Loucy (cell line): ENCODE measurements around the gene RTP2.

Source experiments
- H2AFZ ChIP-seq: fragments of 200-600 bp; sonication (generic); 2 replicates; pipeline ENCODE4 v1.6.0; 2016; ENCODE audit warnings: antibody characterized with exemption, mild to moderate bottlenecking, low read length, moderate library complexity
- H3F3A ChIP-seq: fragments of 200-600 bp; 2 replicates; pipeline ENCODE4 v1.6.0; 2016; ENCODE audit warnings: antibody characterized with exemption, low read depth, mild to moderate bottlenecking
- H3K27me3 ChIP-seq: fragments of 200-600 bp; sonication (generic); 2 replicates; pipeline ENCODE4 v1.6.1; 2014; ENCODE audit warnings: low read length, mild to moderate bottlenecking; ENCODE audit not compliant: insufficient read depth, poor library complexity, severe bottlenecking
- H3K36me3 ChIP-seq: fragments of 200-600 bp; sonication (generic); 2 replicates; pipeline ENCODE4 v1.6.1; 2016; ENCODE audit warnings: low read length; ENCODE audit not compliant: insufficient read depth
- H3K4me1 ChIP-seq: fragments of 200-600 bp; sonication (generic); 2 replicates; pipeline ENCODE4 v1.5.1; 2014; ENCODE audit warnings: low read length, mild to moderate bottlenecking; ENCODE audit not compliant: insufficient read depth, poor library complexity, severe bottlenecking
- H3K4me2 ChIP-seq: fragments of 200-600 bp; sonication (generic); 2 replicates; pipeline ENCODE4 v1.6.0; 2014; ENCODE audit warnings: antibody characterized with exemption, low read length, low read depth, mild to moderate bottlenecking; ENCODE audit not compliant: poor library complexity, severe bottlenecking
- H3K4me3 ChIP-seq: fragments of 200-600 bp; sonication (generic); 2 replicates; pipeline ENCODE4 v1.5.1; 2014; ENCODE audit warnings: low read length, mild to moderate bottlenecking, mixed read lengths; ENCODE audit not compliant: poor library complexity, severe bottlenecking
- H3K79me2 ChIP-seq: fragments of 200-600 bp; sonication (generic); 2 replicates; pipeline ENCODE4 v1.6.1; 2014; ENCODE audit warnings: low read length; ENCODE audit not compliant: insufficient read depth
- H3K9ac ChIP-seq: fragments of 200-600 bp; sonication (generic); 2 replicates; pipeline ENCODE4 v1.6.0; 2014; ENCODE audit warnings: mild to moderate bottlenecking, low read depth, low read length, moderate library complexity; ENCODE audit not compliant: poor library complexity, severe bottlenecking
- H3K9me2 ChIP-seq: fragments of 200-600 bp; sonication (generic); replicated peaks from 2 replicates; pipeline ENCODE4 v1.6.1; 2016; ENCODE audit warnings: low read depth, low read length, mixed read lengths
- H3K9me3 ChIP-seq: fragments of 200-600 bp; sonication (generic); 2 replicates; pipeline ENCODE4 v1.6.1; 2014; ENCODE audit warnings: mild to moderate bottlenecking, antibody characterized with exemption, low read length, low read depth; ENCODE audit not compliant: insufficient read depth
- H4K20me1 ChIP-seq: fragments of 200-600 bp; sonication (generic); 2 replicates; pipeline ENCODE4 v1.6.0; 2014; ENCODE audit warnings: antibody characterized with exemption, low read length, mild to moderate bottlenecking; ENCODE audit not compliant: insufficient read depth, poor library complexity, severe bottlenecking
- EZH2phosphoT487 ChIP-seq: fragments of 200-600 bp; IDR thresholded peaks from 2 replicates; pipeline ENCODE4 v1.6.1; 2018; ENCODE audit warnings: antibody characterized with exemption, mild to moderate bottlenecking, moderate library complexity, borderline replicate concordance
- TF ChIP-seq, protein P1 (sequence below): fragments of 200-600 bp; sonication (generic); conservative IDR thresholded peaks from 2 replicates; pipeline ENCODE4 v1.5.1; 2014; ENCODE audit warnings: mild to moderate bottlenecking, antibody characterized with exemption, low read length

Gene RTP2

DNA sequence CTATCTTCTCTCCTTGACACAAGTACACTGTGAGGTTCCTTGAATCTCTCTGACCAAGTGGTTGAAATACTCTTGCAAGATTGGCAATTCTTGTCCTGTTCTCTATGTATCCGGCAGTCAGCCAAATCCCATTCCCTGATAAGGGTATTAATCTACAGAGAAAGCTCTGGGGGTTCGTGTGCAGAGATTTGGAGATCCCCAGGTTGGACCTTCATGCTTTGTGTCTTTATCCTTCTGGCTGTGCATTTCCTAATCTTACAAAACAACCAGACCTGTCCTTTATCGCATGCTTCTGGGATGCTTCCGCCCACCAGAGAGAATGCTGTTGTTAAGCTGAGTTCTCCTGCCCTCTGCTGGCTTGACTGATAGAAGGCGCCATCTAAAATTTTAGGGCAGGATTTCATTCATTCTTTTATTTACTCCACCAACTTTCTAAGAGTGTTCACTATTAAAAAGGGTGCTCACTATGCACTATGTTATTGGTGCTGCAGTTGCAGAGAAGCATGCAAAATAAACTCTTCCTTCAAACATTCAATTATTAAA, 23.6 kb downstream of the RTP2 start:
- Histone ChIP-seq H3K79me2 (no peaks in the 10 kb centered on the region), H3K4me2 (no peak overlapping the region), H3K9ac (no peak overlapping the region), H3K9me3 (no peaks in the 10 kb centered on the region), H3K4me1 (no peaks in the 10 kb centered on the region), H3K27me3 (no peaks in the 10 kb centered on the region), H4K20me1 (no peaks in the 10 kb centered on the region), H3F3A (no peaks in the 10 kb centered on the region), H2AFZ (no peak overlapping the region), H3K9me2 (no peaks in the 10 kb centered on the region), H3K4me3 (no peak overlapping the region), H3K36me3 (no peaks in the 10 kb centered on the region)
- TF ChIP-seq EZH2phosphoT487: no peak
- TF ChIP-seq, protein P1, sequence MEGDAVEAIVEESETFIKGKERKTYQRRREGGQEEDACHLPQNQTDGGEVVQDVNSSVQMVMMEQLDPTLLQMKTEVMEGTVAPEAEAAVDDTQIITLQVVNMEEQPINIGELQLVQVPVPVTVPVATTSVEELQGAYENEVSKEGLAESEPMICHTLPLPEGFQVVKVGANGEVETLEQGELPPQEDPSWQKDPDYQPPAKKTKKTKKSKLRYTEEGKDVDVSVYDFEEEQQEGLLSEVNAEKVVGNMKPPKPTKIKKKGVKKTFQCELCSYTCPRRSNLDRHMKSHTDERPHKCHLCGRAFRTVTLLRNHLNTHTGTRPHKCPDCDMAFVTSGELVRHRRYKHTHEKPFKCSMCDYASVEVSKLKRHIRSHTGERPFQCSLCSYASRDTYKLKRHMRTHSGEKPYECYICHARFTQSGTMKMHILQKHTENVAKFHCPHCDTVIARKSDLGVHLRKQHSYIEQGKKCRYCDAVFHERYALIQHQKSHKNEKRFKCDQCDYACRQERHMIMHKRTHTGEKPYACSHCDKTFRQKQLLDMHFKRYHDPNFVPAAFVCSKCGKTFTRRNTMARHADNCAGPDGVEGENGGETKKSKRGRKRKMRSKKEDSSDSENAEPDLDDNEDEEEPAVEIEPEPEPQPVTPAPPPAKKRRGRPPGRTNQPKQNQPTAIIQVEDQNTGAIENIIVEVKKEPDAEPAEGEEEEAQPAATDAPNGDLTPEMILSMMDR: peak; percentile 66

DNA sequence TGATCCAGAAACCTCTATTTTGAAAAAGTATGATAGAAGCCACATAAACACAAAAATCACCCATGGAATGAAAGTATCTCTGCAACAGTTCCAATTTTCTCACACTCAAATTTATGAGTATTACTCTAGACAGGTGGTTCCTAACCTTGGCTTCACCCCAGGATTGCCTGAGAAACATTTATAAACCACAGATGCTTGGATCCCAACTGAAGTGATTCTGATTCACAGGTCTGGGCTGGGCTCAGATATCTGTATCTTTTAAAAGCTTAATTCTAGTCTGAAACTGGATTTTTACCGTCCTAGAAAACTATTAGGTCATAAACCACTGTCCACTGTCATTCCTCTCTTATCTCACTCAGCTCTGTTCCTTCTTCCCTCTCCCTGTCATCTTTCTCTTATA, 24.8 kb downstream of the RTP2 start:
- TF ChIP-seq, protein P1: no peak
- no peak for TF ChIP-seq EZH2phosphoT487
- H3K9me2 ChIP-seq: no peaks in the 10 kb centered on the region
- H3K9me3 ChIP-seq: no peaks in the 10 kb centered on the region
- H3K79me2 ChIP-seq: no peaks in the 10 kb centered on the region
- H3K9ac ChIP-seq: no peak overlapping the region
- H3K36me3 ChIP-seq: no peaks in the 10 kb centered on the region
- no peak overlapping the region for H3K4me3 ChIP-seq
- H3K4me1 ChIP-seq: no peaks in the 10 kb centered on the region
- no peak overlapping the region for H3K4me2 ChIP-seq
- H2AFZ ChIP-seq: no peak overlapping the region
- no peaks in the 10 kb centered on the region for H3F3A ChIP-seq
- no peaks in the 10 kb centered on the region for H4K20me1 ChIP-seq
- no peaks in the 10 kb centered on the region for H3K27me3 ChIP-seq

DNA sequence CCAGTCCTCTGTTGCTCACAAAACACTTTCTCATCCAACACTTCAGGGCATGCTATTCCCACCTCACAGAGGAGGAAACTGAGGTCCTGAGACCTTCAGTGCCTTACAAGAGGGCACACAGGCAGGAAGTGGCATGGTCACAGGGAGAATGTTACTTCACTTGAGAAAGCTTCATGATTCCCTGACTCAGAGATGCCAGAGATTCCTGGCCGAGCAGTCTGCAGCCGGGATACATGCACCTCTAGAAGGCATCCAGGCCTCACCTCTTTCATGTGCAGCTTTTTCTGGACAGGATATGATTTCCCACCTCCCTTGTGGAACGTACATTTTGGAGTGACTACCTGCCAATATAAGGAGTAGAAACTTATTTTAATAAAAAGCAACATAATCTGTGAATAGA, 29.3 kb downstream of the RTP2 start:
- no peak overlapping the region for H3K4me3 ChIP-seq
- no peaks in the 10 kb centered on the region for H3F3A ChIP-seq
- H3K9me3 ChIP-seq: no peaks in the 10 kb centered on the region
- H3K9ac ChIP-seq: no peak overlapping the region
- H3K36me3 ChIP-seq: no peaks in the 10 kb centered on the region
- H3K9me2 ChIP-seq: no peaks in the 10 kb centered on the region
- H3K4me2 ChIP-seq: no peak overlapping the region
- no peaks in the 10 kb centered on the region for H3K27me3 ChIP-seq
- no peaks in the 10 kb centered on the region for H3K4me1 ChIP-seq
- no peaks in the 10 kb centered on the region for H3K79me2 ChIP-seq
- H2AFZ ChIP-seq: no peak overlapping the region
- no peak for TF ChIP-seq EZH2phosphoT487
- TF ChIP-seq, protein P1: no peak
- H4K20me1 ChIP-seq: no peaks in the 10 kb centered on the region
